DMS114 treated with DMSO at 0.1 percent for 48 hours (cell line): ENCODE results near the gene RAB27B.
"Not testable (repeated sequence)": the region's sequence is repeated elsewhere in the genome, so short reads cannot be mapped to it uniquely, and the experiment has no call there.

Experiments
- DNase-seq: peaks from one replicate; lab custom pipeline; 2025; ENCODE audit not compliant: unreplicated experiment; lab: John Stamatoyannopoulos, UW

RAB27B gene

DNA sequence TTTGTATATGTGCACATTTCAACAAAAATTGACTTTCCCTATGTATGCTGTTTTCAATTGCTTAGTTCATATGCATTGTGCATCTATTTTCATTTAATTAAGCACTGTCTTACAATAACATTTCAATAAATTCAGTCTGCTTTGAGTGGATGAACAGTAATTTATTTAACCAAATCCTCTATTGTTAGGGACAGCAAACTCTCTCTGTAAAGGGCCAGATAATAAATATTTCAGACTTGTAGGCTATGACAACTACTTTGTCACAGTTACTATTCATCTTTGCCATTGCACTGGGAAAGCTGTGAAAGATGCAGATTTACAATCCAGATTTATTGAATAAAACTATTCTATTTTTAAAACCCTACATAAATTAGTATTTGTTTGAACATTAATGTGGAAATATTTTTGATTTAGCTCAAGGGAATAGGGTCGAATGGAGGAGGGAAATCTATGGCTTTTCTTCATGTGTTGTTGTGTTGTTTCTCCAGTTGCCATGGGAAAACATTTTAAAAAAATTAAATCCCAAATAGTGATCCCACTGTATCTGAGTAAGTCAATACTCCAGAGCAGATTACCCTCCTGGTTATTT is 14.2 kb upstream of the RAB27B start:
- no peak for DNase-seq

GRCh38 chr18:54815086-54815485 is 13.2 kb upstream of the RAB27B start:
- DNase-seq = no peak

GRCh38 chr18:54820785-54821275 is 7.4 kb upstream of the RAB27B start:
- DNase-seq = not testable (repeated sequence)

DNA sequence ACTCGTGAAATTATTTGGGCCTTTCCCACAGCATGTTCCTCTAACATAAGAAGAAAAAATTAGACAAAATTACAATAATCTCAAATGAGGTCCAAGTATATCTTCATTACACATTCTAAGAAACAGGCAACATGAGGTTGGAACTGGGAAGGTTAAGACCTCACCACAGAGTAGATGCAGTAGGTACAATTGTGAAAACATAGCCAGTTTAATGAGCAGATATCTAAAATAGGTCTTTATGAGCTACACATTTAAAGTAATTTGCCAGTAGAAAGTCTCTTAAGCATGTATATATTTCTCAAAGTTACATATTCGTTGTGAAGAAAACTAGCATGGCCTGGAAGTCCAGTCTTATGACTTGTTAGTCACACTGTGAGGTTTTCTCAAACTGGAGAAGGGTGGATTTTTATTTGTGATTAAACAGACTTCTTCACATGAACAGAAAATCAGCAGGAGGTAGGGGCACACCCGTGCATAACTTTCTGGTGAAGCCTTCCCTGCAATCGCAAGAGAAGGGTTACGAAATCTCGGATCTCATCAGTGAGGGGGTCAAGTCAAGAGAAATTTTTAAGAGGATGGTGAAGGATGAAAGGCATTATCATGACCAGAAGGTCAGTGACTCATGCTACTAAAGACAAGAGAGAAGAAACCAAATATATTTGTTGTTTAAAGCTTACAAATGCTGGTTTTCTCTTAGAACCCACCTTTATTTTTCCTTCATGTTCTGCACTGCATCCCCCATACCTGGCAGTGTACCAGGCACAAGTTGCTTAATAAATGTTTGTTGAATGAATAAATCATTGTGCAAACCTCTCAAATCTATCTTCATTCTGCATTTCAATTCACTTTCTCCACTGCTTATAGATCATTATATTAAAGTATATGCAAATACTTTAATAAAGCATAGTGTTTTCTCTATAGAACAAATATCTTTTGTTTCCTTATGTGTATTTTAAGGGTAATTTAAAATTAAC is 5.1 kb upstream of the RAB27B start:
- no peak for DNase-seq

DNA sequence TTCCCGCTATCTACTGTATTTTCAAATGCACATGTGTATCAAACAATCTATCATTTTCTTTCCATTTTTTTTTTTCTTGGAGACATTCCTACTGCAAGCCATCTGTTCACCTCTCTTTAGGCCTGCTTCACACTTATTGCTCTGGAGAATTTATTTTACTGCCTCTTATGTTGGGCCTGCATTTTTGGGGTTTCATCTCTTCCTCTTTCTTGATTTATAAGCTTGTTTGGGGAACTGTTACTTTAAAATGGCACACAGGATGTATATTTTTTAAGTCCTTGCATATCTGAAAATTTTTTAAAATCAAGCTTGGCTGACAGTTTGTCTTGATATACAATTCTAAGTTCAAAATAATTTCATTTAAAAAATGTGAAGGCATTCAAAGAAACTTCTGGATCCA is 3.5 kb upstream of the RAB27B start:
- no peak for DNase-seq

DNA sequence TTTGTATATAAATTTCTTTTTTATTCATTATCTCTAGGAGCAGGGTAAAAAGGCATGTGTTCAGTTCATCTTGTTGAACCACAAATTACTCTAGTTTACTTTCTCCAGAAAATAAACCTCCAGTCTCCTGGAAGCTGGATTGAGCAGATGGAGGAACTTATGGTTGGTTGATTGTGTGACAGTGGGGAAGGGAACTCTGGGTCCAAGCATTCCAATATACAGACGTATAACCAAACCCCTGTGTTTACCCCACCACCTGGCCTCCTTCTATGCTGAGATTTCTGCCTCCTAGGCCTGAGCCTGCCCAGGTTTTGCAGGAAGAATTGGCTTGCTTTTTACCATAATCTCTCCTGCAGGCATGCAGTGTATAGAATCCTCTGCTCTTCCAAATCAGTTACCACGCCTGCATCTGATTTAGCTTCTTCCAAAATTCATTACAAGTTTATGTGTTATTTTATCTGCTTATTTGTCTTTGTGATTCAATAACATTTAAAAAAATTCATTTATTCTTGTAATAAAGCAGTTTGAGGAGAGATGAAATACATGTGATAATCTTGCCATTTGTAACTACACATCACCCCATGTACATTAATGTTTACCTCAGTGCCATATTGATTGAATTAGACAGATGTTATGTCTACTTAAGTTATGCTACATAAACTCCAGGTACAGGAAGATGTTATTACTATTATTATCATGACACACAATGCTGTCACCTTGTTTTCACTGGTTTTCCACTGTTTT is 2.5 kb upstream of the RAB27B start:
- no peak for DNase-seq

DNA sequence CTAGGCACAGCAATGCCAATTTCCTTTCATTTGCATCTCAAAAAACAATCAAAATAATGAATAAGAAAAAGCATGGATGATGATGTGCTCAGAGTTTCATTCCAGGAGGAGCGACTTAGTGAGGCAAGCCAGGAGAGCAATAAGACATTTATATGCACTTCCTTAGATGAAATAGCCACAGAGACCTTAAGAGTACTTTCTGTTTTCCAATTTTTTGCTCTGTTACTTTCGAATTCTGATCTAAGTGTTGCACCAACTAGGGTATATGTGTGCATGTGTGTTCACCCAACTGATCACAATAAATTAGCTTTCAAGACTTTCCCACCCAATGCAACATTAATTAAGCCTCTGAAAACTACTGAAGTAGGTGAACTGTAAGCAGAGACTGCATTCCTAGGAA is 709 bp downstream of the RAB27B start:
- no peak for DNase-seq

- DNase-seq = no peak
Observed at GRCh38 chr18:54829856-54830255, 1.6 kb downstream of the RAB27B start.

GRCh38 chr18:54830260-54830659 is 2.0 kb downstream of the RAB27B start:
- DNase-seq = no peak

DNA sequence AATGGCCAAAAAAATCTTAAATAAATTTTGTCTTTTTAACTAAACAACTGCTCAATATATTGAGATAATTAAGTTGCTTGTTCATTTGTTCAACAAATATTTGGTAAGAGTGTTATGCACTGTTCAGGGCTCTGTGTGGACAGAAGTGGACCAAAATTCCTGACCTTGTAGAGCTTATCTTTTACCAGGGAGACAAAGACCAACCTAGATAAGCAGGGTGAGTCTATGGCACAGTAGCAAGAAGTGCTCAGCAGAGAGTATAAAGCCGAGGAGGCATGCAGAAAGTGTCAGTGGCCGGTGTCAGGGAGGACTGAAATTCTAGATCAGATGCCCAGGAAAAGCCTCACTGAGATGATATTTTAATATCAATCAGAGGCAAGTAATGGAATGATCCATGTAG is 2.6 kb downstream of the RAB27B start:
- DNase-seq = no peak

GRCh38 chr18:54835944-54836343 is 7.7 kb downstream of the RAB27B start:
- DNase-seq = no peak

- no peak for DNase-seq
Observed at GRCh38 chr18:54843314-54843713, 15.0 kb downstream of the RAB27B start.

GRCh38 chr18:54845787-54846186 is 17.5 kb downstream of the RAB27B start:
- DNase-seq = no peak

DNA sequence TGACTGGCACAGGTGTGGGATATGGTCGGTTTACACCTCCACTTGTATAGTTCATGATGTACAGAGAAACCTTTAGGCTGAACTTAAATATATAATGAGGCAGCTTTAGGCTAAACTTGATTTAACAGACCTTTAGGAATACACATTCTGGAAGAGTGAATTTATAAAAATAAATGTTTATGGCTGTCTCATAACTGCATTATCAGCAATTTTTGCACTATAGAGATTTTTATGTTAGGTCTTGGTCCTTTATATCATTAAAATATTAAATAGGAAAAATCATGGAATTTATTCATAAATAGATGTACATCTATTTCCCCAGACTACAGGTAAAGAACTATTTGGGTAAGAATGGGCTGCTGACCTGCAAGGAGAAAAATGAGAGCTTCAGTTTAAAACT is 19.8 kb downstream of the RAB27B start:
- no peak for DNase-seq

DNA sequence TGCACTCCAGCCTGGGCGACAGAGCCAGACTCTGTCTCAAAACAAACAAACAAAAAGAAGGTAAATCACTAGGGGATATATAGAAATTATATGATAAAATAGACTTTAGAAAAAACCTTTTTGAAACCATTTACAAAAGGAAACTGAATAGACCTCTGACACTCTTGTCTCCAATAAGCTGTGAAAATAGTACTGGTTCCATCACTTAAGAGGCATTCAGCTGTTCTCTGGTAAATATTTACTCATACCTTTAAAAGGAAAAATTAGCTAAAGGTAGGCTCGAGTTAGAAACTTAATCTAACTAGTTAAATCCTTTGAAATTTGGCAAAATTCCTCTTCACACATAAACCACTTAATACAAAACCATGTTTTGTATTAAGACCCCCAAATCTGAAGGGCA is 21.4 kb downstream of the RAB27B start:
- no peak for DNase-seq

GRCh38 chr18:54850598-54850997 is 22.3 kb downstream of the RAB27B start:
- DNase-seq = no peak

DNA sequence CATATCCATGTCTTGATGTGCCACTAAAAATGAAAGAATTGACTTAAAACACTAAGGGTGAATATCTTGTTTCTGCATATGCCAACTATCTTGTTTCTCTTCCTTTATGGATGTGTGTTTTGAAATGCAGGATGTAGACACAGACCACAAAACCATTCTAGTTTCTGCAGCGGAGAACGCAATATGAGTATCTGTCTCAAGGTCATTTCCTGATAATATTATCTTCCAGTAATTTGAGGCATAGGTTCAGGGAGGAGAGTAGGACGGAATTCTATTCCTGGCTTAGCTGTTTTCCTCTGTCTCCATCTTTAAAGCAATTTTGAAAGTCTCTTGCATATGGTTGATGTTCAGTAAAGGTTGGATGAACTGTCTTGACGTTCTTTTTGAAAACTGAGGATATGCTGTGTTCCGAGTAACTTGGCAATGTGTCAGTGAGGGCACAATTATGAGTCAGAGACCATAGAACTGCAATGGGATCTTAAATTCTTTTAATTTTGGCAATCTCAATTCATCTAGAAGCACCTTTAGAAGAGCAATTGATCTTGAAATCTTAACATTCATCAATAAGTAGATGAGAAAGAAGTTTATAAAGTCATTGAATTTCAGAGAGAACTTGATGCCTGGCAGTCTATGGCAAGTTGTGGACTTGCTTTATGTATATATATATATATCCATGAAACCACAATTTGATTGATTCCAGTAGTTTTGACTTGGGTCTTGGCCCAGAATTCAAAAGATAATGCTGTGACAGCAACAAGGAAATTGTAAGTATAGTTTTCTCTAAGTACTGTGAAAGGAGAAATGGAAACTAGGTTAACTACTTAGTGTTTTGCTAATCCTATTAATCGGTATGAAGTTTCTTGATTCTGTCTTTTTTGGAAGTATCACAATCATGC is 24.8 kb downstream of the RAB27B start:
- no peak for DNase-seq

DNA sequence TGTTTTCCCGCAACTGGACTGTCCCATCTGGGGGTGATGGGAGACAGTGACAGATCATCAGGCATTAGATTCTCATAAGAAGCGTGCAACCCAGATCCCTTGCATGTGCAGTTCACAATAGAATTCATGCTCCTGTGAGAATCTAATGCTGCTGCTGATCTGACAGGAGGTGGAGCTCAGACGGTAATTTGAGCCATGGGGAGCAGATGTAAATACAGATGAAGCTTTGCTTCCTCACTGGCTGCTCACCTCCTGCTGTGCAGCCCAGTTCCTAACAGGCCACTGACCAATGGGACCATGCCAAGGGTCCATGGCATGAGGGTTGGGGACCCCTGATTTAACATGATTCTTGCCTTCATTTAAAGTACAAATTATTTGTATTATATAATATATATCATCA is 26.8 kb downstream of the RAB27B start:
- DNase-seq = not testable (repeated sequence)

GRCh38 chr18:54856105-54856646 is 27.9 kb downstream of the RAB27B start:
- no peak for DNase-seq

GRCh38 chr18:54857499-54857898 is 29.2 kb downstream of the RAB27B start:
- DNase-seq = no peak
